GM19238 (cell line): ENCODE data around the gene ATP5PD.

Source experiments
- DNase-seq: peaks from one replicate; pipeline ENCODE4 v3.0.0; 2011; ENCODE audit warnings: low spot score; ENCODE audit not compliant: insufficient read length

The ATP5PD gene

DNA sequence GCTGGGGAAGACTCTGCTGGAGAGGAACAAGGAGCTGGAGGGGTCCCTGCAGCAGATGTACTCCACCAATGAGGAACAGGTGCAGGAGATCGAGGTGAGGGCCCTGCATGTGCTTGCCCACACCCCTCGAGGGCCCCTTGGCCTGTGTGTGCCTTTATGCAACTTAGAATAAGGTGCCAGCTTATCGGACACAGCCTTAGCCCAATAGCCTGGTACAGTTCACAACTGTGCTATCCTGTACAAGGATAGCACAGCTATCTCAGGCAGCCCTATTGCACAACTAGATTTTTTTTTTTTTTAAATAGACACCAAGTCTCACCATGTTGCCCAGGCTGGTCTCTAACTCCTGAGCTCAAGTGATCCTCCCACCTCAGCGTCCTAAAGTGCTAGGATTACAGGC, 47.2 kb downstream of the ATP5PD start:
- DNase-seq: no peak

DNA sequence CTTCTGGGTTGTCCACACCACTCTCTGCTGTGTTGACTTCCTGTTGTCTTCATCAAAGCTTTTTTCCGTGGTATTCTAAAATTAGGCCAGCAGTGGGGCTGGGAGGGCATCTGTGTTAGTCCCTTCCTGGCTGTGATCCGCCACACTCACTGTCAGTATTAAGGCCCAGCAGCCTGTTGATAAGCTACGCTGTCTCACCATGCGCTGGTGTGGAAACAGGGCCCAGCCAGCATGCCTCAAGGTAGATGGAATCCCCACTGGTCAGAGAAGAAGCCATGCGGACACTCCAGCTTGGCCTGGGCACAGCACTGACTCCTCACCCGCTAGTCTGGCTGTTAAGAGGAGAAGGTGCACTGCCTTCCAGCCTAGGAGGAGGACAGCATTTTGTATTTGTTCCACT, 48.0 kb downstream of the ATP5PD start:
- no peak for DNase-seq

DNA sequence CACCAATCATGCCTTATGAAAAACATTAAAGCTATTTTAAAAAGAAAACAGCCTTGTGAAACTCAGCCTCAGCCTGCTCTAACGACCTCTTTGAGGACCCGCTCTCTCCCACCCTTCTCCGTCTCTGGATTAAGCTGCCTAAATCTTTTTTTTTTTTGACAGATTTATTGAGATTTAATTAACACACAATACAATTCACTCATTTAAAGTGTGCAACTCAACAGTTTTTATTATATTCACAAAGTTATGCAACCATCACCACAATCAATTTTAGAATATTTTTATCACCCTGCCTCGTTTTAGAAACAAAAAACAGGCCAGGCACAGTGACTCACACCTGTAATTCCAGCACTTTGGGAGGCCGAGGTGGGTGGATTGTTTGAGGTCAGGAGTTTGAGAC, 50.9 kb downstream of the ATP5PD start:
- DNase-seq: no peak

DNA sequence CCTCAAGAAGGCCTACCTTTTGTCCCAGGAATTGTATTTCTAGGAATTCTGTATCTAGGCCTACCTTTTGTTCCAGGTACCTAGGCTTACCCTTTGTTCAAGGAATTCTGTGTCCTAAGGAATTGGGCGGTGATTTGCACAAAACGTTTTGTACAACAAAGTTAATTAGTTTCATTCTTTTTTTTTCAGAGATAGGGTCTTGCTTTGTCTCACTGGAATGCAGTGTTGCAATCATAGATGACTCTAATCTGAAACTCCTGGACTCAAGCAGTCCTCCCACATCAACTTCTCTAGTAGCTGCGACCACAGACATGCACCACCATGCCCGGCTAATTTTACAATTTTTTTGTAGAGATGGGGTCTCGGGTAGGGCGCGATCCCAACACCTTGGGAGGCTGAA, 52.3 kb downstream of the ATP5PD start:
- DNase-seq: no peak

DNA sequence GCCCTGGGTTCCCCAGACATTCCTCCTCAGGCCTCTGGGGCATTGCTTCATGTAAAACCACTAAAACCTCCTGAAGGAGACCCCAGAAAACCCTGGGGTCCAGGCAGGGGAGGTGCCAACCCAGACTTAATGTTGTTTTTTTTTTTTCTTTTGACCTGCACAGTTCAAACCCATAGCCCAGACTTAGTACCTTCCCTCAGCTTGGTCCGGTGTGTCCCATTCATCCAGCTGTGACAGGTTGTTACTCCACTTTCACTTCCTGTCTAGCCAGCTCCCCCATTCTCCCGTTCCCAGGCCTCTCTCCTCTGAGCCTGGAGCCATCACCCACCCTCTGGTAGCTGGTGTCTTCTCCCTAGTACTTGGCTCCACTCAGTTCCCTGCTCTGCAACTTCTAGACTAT, 54.5 kb downstream of the ATP5PD start:
- DNase-seq: no peak

DNA sequence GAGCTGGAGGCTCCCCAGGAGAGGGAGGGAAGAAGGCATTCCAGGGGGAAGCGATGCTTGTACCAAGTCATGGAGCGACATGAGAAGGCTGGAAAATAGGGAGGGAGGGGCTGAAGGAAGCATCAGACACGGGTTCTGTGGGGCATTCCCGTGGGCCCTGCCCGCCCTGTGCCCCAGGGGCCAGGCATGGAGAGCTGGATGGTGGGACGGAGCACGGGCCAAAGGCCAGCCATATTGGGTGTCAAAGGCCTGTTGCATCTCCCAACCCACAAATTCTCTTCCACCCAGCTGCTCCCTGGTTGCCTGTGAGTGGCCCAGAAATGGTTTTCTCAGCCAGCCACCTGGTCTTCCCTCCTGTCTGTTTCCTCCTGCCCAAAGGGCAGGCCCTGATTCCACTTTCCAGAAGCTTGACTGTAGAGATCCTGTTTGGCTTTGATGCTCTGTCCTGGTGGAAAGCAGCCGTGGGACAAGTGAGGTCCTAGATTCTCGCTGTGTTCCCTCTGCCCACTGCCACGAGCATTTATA, 56.1 kb downstream of the ATP5PD start:
- no peak for DNase-seq
